Measurements from ENCODE around the gene BSN.
A peak's percentile ranks its signal among the peaks of the same experiment; 100 is the strongest.

BSN gene

DNA sequence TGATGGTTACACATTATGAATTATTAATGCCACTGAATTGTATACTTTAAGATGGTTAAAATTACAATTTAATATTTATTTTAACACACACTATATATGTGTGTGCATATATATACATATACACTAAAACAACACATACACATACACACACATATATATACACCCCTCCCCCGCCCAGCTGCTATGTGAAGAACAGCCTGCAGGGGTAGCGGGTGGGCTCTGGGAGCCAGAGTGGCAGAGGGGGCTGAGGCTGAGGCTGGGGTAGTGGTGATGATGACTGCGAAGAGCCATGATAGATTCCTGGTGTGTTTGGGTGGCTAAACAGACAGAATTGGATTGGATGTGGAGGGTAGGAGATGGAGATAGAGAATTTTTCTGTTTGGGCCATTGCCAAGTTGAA, 80.5 kb downstream of the BSN start:
- no peak for DNase-seq

DNA sequence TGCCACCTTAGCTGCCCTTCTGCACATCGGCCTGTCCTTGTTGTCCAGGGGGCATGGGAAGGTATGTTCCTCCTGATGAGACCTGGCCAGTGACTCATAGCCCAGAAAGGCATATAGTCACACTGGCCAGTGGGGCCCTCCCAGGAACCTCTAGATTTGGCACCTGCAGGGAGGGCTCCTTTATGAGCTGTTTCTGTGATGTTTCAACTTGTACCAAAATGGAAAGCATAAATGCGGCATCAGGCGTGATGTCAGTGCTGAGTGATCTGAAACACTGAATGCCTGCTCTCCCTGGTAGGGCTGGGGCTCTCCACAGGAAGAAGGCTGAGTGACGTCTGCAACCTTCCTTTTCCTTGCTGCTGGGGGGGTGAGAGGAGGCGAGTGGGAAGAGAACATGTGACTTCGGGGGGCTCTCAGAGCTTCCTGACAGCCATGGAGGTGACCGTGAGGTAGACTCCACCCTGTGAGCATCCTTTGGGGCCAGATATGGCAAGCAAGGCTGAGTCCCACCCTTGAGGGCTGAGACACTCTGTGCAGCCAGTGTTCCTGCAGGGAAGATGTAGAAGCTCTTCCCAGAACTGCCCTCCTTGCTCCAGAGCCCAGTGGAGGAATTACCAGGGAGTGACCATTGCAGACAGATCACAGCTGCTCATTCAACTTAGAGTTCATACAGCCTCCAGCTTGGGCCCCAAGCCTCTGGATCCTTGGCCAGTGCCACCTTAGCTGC, 82.8 kb downstream of the BSN start:
- DNase-seq, result no peak

DNA sequence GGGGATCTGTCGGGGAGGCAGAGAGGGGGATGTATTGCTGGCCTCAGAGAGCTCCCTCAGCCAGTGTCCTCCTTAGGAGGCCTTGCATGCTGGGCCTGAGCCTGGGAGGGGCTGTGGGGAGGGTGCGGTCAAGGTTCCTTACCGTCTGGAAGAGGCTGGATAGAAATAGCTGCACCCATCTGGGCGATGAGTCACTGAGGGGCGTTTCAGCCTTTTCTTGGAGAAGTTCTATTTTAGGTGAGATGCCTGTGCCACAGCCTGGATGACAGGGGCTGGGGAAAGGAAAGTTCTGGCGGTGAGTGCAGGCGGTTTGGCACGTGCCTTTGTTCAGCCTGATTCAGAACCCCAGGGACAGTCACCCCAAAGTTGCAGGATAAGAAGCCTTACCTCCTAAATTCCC, 84.2 kb downstream of the BSN start:
- no peak for DNase-seq

DNA sequence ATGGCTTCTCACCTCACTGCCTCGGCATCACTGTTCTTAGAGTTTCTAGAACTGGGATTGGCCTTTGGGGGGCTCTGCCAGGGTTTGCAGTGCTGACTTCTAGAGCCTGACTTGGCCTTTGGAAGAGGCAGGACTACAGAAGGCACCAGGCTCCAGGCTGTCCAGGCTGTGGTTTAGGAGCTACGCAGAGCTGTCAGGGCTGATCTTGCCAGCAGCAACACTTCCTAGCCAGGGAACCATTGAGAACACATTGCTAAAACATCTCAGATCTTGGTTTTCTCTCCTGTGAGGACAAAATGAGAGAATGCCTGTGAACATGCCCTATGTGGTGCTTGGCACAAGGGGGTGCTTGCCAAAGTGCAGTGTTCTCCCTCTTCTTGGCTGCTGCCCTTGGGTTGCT, 85.3 kb downstream of the BSN start:
- no peak for DNase-seq

DNA sequence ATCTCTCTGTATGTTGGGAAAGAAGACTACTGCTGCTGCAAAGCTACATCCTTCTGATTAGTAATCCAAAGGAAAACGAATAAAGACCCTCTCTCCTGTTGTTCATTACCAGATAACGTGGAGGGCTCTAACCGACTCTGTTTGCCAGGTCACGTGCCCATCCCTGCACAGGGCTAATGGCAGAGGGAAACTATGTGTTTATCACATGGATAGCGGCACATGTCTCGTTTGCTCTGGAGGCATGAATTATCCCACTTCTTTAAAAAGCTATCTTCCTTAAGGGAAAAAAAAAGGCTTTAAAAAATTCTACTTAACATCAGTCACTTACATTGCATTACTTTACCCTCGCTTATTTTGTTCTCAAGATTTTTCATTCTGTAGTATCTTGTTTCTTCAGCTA, 87.0 kb downstream of the BSN start:
- DNase-seq, result no peak

DNA sequence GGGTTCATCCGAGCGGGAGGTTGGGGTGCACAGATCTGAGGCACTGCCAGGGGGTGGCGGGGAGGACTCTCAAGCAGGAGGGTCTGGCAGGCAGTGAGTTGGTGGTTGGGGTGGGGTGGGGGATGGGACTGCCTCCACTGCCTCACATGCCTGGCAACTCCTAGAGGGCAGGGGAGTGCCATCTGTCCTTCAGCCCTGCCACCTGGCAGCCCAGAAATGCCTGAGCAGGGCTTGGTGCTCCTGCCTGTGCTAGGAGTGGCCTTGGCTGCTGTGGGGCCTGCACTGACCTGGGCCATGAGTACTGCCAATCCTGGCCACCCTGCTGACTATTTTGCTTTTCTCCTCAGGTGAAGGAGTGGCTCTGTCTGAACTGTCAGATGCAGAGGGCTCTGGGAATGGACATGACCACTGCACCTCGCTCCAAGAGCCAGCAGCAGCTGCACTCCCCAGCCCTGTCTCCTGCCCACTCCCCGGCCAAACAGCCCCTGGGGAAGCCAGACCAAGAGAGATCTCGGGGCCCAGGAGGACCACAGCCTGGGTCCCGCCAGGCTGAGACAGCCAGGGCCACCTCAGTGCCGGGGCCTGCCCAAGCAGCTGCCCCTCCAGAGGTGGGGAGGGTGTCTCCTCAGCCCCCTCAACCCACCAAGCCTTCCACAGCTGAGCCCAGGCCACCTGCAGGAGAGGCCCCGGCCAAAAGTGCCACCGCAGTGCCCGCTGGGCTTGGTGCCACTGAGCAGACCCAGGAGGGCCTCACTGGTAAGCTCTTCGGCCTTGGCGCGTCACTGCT, 87.8 kb downstream of the BSN start:
- no peak for DNase-seq

DNA sequence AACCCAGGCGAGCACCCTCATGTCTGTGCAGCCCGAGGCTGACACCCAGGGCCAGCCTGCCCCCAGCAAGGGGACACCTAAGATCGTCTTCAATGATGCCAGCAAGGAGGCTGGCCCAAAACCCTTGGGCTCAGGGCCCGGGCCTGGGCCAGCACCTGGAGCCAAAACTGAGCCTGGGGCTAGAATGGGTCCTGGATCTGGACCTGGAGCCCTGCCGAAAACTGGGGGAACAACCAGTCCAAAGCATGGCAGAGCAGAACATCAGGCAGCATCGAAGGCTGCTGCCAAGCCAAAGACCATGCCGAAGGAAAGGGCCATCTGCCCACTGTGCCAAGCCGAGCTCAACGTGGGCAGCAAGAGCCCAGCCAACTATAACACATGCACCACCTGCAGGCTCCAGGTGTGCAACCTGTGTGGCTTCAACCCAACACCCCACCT, 88.5 kb downstream of the BSN start:
- no peak for DNase-seq

DNA sequence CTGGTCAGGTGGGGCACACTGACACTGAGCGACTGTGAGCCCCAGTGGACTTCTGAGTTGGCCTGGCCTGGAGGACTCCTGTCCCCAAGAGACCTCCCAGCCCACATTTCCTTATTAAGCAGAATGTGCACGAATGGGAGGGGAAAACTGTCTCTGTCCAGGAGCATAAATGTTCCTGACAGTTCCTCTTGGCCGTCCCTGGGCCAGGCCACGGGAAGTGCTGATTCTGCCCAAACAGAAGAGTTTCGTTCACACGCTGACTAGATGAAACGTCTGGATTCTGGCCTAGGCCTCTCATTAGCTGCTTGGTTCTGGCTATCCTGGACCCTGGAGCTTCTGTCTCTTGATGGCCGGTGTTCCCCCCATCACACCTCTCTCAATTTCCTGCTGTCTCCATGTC, 90.4 kb downstream of the BSN start:
- no peak for DNase-seq

DNA sequence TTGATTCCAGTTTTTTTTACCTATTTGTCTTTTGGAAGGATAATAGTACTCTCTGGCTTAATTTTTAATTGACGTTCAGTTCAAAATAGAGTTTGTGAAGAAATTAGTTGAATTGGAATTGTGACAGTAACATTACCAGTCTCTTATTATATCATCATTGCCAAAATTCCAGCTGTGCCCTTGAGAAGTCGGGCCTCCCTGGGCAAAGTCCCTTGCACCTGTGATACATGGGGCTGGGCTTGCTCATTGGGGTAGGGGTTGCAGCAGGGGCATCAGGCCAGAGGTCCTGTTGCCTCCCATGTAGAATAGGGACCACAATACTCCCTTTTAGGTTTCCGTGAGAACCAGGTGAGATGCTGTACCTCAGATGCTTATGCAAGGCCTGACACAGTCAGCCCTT, 92.0 kb downstream of the BSN start:
- DNase-seq, result no peak

DNA sequence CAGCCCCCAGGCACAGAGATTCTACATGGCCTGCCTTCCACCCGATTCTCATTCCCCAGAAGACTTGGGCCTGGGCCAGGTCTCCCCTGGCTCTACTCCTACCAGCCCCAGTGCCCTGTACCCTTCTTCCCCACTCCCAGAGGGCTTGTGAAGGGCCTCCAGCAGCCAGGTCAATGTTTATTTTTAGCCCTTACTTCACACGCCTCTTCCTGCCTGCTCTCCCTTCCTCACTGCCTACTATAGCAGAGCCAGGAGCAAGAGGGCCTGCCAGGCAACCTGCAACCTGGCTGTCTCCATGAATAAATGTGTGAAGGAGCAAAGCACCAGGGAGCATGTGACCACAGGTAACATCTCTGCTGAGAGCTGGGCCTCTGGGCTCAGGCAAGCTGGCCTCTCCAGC, 93.5 kb downstream of the BSN start:
- no peak for DNase-seq

DNA sequence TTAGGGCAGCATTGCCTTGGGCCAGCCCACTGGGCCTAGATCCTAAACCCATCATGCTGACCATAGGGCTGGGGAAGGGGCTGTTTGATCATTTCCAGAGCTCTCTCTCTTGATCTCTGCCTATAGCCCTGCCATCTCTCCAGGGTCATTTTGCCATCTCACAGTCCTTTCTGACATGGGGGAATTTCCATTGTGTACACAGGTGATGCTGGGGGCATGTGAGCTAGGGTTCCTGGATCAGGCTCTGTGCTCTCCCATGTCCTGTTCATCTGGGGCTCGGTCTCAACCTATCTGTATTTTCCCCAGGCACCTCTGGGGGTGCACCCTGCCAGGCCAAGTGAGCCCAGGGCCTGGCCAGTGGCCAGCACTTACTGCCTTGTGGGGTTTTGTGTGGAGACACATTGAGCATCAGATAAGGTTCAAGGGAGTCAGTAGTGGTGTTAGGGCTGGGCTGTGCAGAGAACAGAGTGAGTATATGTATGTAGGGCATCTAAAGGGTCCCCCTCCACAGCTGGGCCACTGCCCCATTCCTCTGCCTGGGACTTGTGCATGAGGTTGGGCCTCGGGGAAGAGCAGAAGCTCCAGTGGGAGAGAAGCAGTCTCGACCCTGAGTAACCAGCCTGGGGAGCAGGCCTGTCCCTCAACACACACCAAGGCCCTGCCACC, 94.2 kb downstream of the BSN start:
- DNase-seq, result no peak

DNA sequence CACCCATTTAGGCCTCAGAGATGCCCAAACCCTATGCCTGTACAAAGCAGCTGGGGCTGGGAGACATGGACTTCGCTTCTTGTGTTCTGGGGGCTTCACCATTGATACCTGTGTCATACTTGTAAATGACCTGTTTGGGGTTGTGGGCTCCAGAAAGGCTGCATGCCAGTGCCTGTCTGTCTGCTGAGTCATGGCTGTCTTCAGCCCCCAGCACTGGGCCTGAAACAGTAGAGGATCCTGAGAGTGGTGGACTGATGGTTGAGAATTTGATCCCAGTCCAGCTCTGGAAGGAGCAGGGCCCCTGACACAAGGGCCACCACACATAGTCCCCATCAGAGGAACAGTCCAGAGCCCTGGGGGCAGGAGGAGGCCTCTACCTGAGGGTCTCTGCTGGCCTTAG, 95.3 kb downstream of the BSN start:
- no peak for DNase-seq

DNA sequence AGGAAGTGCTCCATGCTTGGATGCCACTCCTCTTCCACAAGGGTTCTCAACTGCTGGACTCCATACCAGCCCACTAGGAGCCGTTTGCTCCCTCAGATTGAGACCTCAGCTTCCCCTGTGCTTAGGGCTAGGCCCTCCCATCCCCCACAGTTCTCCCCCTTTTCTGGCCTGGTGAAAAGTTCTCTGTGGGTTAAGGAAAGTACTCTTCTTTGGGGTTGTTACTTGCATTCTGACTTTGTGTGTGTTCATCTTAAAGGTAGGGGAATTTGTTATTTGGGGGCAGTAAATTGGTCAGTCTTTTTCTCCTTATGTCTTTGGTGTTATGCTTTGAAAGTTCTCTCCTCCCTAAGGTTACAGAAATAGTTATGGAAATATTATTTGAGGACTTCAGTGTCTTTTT, 95.9 kb downstream of the BSN start:
- no peak for DNase-seq

DNA sequence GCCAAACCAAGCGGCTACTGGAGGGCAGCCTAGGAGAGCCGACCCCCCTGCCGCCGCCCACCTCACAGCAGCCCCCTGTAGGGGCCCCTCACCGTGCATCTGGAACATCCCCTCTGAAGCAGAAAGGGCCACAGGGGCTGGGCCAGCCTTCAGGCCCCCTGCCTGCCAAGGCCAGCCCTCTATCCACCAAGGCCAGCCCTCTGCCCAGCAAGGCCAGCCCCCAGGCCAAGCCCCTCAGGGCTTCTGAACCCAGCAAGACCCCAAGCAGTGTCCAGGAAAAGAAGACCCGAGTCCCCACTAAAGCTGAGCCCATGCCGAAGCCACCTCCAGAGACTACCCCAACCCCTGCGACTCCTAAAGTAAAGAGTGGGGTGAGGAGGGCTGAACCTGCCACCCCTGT, 96.4 kb downstream of the BSN start:
- no peak for DNase-seq

DNA sequence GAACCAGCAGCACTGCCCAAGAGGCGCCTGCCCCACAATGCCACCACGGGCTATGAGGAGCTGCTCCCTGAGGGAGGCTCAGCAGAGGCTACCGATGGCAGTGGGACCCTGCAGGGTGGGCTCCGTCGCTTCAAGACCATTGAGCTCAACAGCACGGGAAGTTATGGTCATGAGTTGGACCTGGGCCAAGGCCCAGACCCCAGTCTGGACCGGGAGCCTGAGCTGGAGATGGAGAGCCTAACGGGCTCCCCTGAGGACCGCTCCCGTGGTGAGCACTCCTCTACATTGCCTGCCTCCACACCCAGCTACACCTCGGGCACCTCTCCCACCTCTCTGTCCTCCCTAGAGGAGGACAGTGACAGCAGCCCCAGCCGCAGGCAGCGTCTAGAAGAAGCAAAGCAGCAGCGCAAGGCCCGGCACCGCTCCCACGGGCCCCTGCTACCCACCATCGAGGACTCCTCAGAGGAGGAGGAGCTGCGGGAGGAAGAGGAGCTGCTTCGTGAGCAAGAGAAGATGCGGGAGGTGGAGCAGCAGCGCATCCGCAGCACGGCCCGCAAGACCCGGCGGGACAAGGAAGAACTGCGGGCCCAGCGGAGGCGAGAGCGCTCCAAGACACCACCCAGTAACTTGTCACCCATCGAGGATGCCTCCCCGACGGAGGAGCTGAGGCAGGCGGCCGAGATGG, 98.1 kb downstream of the BSN start:
- DNase-seq, result no peak

DNA sequence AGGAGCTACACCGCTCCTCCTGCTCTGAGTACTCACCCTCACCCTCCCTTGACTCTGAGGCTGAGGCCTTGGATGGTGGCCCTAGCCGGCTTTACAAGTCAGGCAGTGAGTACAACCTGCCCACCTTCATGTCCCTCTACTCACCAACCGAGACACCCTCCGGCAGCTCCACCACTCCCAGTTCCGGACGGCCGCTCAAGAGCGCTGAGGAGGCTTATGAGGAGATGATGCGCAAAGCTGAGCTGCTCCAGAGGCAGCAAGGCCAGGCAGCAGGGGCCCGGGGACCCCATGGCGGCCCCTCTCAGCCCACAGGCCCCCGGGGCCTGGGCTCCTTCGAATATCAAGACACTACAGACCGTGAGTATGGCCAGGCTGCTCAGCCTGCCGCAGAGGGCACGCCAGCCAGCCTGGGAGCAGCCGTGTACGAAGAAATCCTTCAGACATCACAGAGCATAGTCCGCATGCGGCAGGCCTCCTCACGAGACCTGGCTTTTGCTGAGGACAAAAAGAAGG, 98.7 kb downstream of the BSN start:
- DNase-seq, result no peak

DNA sequence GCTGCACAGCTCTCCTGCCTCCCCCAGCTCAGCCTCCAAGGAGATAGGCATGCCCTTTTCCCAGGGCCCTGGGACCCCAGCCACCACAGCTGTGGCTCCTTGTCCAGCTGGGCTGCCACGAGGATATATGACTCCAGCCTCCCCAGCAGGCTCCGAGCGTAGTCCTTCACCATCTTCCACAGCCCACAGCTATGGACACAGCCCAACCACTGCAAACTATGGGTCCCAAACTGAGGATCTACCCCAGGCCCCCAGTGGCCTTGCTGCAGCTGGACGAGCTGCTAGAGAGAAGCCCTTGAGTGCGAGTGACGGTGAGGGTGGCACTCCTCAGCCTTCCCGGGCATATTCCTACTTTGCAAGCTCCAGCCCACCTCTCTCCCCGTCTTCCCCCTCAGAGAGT, 99.3 kb downstream of the BSN start:
- DNase-seq, result no peak

DNA sequence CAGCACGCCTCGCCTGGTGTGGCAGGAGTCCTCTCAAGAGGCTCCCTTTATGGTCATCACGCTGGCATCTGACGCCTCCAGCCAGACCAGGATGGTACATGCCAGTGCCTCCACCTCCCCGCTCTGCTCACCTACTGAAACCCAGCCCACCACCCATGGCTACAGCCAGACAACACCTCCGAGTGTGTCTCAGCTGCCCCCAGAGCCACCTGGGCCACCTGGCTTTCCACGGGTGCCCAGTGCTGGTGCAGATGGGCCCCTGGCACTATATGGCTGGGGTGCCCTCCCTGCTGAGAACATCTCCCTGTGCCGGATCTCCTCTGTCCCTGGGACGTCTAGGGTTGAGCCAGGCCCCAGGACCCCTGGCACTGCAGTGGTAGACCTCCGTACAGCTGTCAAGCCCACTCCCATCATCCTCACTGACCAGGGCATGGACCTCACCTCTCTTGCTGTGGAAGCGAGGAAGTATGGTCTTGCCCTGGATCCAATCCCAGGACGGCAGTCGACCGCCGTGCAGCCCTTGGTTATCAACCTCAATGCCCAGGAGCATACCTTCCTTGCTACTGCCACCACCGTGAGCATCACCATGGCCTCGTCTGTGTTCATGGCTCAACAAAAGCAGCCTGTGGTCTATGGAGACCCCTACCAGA, 100.0 kb downstream of the BSN start:
- no peak for DNase-seq

DNA sequence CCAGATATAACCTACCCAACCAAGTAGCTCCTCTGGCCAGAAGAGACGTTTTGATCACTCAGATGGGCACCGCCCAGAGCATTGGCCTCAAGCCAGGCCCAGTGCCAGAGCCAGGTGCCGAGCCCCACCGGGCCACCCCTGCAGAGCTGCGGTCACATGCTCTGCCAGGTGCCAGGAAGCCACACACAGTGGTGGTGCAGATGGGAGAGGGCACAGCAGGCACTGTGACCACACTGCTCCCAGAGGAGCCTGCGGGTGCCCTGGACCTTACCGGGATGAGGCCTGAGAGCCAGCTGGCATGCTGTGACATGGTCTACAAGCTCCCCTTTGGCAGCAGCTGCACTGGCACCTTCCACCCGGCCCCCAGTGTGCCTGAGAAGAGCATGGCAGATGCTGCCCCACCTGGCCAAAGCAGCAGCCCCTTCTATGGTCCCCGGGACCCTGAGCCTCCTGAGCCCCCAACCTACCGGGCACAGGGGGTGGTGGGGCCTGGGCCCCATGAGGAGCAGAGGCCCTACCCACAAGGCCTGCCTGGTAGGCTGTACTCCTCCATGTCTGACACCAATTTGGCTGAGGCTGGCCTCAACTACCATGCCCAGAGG, 100.8 kb downstream of the BSN start:
- DNase-seq, result peak; percentile 77

DNA sequence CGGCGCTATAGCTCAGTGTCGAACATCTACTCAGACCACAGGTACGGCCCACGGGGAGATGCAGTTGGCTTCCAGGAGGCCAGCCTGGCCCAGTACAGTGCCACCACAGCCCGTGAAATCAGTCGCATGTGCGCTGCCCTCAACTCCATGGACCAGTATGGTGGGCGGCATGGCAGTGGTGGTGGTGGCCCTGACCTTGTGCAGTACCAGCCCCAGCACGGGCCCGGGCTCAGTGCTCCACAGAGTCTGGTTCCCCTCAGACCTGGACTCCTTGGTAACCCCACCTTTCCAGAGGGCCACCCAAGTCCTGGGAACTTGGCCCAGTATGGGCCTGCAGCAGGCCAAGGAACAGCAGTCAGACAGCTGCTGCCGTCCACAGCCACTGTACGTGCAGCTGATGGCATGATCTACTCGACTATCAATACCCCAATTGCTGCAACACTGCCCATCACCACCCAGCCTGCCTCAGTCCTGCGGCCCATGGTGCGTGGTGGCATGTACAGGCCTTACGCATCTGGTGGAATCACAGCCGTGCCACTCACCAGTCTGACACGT, 101.5 kb downstream of the BSN start:
- DNase-seq, result no peak

DNA sequence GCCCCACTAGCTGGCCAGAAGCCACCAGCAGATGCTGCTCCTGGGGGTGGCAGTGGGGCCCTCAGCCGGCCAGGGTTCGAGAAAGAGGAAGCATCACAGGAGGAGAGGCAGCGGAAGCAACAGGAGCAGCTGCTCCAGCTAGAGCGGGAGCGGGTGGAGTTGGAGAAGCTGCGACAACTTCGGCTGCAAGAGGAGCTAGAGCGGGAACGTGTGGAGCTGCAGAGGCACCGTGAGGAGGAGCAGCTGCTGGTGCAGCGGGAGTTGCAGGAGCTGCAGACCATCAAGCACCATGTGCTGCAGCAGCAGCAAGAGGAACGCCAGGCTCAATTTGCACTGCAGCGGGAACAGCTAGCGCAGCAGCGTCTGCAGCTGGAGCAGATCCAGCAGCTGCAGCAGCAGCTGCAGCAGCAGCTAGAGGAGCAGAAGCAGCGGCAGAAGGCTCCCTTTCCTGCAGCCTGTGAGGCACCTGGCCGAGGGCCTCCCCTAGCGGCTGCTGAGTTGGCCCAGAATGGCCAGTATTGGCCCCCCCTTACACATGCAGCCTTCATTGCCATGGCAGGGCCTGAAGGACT, 102.3 kb downstream of the BSN start:
- DNase-seq, result no peak
